ENCODE data around the gene SPACA1.

DNA sequence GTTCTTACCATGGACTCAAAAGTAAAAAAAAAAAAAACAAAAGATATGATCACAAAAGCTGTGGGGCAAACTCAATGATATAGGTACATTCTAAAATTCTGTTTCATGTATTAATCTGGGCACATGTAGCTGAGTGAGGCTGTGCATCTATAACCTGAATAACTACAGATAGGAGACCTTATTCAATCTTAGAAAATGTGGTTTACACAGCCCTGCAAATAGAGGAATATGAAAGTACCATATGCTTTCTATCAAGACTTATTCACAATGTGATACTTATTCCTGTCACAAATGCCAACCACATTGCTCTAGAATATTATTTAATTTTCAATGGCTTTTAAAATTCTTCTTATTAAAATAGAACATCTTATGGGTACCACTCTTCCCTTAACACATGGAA lies 3.1 kb upstream of the SPACA1 start:
- TF ChIP-seq POLR2A (IDR thresholded peaks at IDR 0.05) (no peak), POLR2AphosphoS5 (IDR thresholded peaks at IDR 0.05) (no peak)
- TF ChIP-seq, protein P1, sequence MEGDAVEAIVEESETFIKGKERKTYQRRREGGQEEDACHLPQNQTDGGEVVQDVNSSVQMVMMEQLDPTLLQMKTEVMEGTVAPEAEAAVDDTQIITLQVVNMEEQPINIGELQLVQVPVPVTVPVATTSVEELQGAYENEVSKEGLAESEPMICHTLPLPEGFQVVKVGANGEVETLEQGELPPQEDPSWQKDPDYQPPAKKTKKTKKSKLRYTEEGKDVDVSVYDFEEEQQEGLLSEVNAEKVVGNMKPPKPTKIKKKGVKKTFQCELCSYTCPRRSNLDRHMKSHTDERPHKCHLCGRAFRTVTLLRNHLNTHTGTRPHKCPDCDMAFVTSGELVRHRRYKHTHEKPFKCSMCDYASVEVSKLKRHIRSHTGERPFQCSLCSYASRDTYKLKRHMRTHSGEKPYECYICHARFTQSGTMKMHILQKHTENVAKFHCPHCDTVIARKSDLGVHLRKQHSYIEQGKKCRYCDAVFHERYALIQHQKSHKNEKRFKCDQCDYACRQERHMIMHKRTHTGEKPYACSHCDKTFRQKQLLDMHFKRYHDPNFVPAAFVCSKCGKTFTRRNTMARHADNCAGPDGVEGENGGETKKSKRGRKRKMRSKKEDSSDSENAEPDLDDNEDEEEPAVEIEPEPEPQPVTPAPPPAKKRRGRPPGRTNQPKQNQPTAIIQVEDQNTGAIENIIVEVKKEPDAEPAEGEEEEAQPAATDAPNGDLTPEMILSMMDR (IDR thresholded peaks at IDR 0.05): no peak
